Measurements from ENCODE around the gene PLXNB1. TPM values are rescaled to one million over a fixed set of nuclear protein-coding genes. Genes with fewer than 3 reads are reported as not detected.

Gene PLXNB1
- total and polyA plus RNA-seq, 2 of the 13 experiments (the other 11 are each of a cell fraction or from before 2014, with no cell fraction given), result 86.0 to 143 TPM

DNA sequence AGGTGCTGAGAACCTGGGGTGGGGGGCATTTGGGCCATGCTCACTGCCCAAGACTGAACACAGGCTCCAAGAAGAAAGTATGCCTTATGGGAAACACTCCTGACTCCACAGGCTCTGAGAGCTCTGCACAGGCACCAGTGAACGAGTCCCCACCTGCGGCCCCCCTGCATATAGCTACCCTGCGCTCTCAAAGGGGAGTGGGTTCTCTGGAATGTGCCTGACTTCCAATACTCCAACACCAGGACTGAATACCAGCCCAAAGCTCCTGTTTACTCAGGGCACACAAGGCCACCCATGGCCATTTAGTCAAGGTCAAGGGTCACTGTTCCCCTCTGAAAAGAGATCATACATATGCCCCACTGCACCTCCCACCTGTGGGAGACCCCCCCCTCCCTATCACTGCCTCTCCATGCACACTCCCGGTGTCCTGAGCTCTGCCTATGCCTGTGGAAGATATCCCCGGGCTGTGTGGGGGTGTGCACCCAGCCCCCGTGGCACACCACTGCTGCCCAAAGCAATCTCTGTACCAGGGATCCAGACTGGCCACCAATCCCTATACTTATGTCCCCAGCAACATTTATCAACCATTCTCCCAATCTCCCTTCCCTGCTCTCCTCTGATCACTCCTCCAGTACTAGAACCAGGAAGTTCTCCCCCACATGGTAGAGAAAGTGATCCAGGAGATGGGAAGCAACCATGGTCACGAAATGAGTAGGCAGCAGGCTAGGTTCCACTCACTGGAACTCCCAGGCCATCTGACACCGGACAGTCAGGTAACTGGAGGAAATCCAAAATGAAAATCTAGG, 1.5 kb upstream of the PLXNB1 start (continued):
- TF ChIP-seq, protein P1, sequence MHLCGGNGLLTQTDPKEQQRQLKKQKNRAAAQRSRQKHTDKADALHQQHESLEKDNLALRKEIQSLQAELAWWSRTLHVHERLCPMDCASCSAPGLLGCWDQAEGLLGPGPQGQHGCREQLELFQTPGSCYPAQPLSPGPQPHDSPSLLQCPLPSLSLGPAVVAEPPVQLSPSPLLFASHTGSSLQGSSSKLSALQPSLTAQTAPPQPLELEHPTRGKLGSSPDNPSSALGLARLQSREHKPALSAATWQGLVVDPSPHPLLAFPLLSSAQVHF (CRISPR knock-in tag; IDR thresholded peaks at IDR 0.05), result no peak
- TF ChIP-seq, protein P2, sequence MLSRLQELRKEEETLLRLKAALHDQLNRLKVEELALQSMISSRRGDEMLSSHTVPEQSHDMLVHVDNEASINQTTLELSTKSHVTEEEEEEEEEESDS (CRISPR knock-in tag; IDR thresholded peaks at IDR 0.05; ENCODE audit: borderline replicate concordance), result no peak
- TF ChIP-seq RAD21 (CRISPR knock-in tag; IDR thresholded peaks at IDR 0.05) (no peak), MBNL3 (CRISPR knock-in tag; conservative IDR thresholded peaks at IDR 0.05) (no peak), HNF1A (IDR thresholded peaks at IDR 0.05; ENCODE audit: low read depth) (0 out of 2 replicates have a peak, but pooled peaks have one; percentile 44), HNF1A (CRISPR knock-in tag; IDR thresholded peaks at IDR 0.05; ENCODE audit: borderline replicate concordance) (peak; percentile 72; the same call in 1 of the 2 replicates), FOXO1 (CRISPR knock-in tag; IDR thresholded peaks at IDR 0.05) (peak; percentile 86), ZNF800 (CRISPR knock-in tag; IDR thresholded peaks at IDR 0.05) (no peak), HIVEP1 (CRISPR knock-in tag; IDR thresholded peaks at IDR 0.05) (no peak), ZNF280B (CRISPR knock-in tag; IDR thresholded peaks at IDR 0.05; ENCODE audit: borderline replicate concordance) (0 out of 2 replicates have a peak, but pooled peaks have one; percentile 21), CENPX (CRISPR knock-in tag; IDR thresholded peaks at IDR 0.05) (no peak)
- TF ChIP-seq, protein P3, sequence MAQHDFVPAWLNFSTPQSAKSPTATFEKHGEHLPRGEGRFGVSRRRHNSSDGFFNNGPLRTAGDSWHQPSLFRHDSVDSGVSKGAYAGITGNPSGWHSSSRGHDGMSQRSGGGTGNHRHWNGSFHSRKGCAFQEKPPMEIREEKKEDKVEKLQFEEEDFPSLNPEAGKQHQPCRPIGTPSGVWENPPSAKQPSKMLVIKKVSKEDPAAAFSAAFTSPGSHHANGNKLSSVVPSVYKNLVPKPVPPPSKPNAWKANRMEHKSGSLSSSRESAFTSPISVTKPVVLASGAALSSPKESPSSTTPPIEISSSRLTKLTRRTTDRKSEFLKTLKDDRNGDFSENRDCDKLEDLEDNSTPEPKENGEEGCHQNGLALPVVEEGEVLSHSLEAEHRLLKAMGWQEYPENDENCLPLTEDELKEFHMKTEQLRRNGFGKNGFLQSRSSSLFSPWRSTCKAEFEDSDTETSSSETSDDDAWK (CRISPR knock-in tag; IDR thresholded peaks at IDR 0.05), result no peak
- TF ChIP-seq, protein P4, sequence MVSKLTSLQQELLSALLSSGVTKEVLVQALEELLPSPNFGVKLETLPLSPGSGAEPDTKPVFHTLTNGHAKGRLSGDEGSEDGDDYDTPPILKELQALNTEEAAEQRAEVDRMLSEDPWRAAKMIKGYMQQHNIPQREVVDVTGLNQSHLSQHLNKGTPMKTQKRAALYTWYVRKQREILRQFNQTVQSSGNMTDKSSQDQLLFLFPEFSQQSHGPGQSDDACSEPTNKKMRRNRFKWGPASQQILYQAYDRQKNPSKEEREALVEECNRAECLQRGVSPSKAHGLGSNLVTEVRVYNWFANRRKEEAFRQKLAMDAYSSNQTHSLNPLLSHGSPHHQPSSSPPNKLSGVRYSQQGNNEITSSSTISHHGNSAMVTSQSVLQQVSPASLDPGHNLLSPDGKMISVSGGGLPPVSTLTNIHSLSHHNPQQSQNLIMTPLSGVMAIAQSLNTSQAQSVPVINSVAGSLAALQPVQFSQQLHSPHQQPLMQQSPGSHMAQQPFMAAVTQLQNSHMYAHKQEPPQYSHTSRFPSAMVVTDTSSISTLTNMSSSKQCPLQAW (CRISPR knock-in tag; IDR thresholded peaks at IDR 0.05), result no peak
- TF ChIP-seq, protein P5, sequence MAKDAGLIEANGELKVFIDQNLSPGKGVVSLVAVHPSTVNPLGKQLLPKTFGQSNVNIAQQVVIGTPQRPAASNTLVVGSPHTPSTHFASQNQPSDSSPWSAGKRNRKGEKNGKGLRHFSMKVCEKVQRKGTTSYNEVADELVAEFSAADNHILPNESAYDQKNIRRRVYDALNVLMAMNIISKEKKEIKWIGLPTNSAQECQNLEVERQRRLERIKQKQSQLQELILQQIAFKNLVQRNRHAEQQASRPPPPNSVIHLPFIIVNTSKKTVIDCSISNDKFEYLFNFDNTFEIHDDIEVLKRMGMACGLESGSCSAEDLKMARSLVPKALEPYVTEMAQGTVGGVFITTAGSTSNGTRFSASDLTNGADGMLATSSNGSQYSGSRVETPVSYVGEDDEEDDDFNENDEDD (CRISPR knock-in tag; IDR thresholded peaks at IDR 0.05; ENCODE audit: borderline replicate concordance), result peak; percentile 35; the same call in 1 of the 2 replicates

All from HepG2 (cell line).